ENCODE measurements around the gene SORCS2. TPM values are rescaled to one million over a fixed set of nuclear protein-coding genes. Genes with fewer than 3 reads are reported as not detected.

The SORCS2 gene
- total and polyA plus RNA-seq, 2 of the 8 experiments (the other 6 are each of a cell fraction or from before 2014, with no cell fraction given), result 0.36 to 1.8 TPM

DNA sequence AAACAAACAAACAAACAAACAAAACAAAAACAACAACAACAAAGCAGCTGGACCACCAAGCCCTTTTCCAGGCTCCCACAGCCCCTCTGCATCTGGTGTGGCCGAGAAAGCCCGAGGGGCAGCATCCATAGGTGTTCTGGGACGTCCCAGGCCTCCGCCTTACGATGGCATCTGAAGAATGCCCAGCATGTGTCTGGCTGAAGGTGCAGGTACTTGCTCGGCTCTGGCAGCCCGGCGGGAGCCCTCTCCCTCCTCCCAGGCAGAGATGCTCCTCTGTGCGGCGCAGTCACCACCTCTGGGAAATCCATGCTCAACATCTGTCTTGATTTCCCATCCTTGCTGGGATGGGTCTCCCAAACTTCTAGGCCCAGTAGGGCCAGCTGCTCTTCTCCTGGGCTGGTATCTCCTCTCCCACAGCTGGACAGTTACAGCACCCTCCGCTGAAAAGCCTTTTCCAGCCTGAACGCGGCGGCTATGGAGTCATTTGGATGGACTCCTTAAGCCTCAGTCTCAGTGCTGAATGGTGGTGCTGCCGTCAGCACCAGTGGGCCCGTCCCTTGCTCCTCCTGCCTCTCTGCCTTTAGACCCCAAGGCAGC is 238.1 kb downstream of the SORCS2 start:
- no peak overlapping the region for H3K4ac ChIP-seq (replicated peaks; ENCODE audit: insufficient read length, low read depth, low read length)
- H2AFZ ChIP-seq (ENCODE audit: low read length), result no peak overlapping the region
- H3K79me2 ChIP-seq (ENCODE audit: control insufficient read depth in 1 of 2, insufficient read depth in 2 of 2, low read length in 2 of 2), result no peaks in the 10 kb centered on the region
- H2BK120ac ChIP-seq (replicated peaks; ENCODE audit: low read depth, low read length), result no peak overlapping the region
- no peak overlapping the region for H3K27ac ChIP-seq (ENCODE audit: low read depth, low read length)
- no peak for FAIRE-seq
- TF ChIP-seq TEAD4 (IDR thresholded peaks at IDR 0.05; ENCODE audit: low read depth, low read length) (peak; percentile 95), SIX5 (IDR thresholded peaks at IDR 0.05; ENCODE audit: low read depth, low read length) (no peak)
- H3K14ac ChIP-seq (ENCODE audit: insufficient read length), result no peak overlapping the region
- 45% methylated on average over 16 of the region's 16 CpGs; no CpG with 5 or more reads in 1 of the 2 experiments for WGBS, 2 experiments (ENCODE audit: extremely low coverage in 1 of 2, insufficient coverage in 1 of 2, insufficient read length in 1 of 2, insufficient replicate concordance in 2 of 2, low coverage in 1 of 2, low lambda C conversion rate in 2 of 2, missing lambda C conversion rate in 1 of 2)
- peak; percentile 21 to 54 for DNase-seq (ENCODE audit: low read depth in 1 of 2, low spot score in 2 of 2)
- H2BK12ac ChIP-seq (ENCODE audit: low read depth, low read length), result no peak overlapping the region; the same call in 1 of the 2 replicates
- no peak overlapping the region for H3K4me2 ChIP-seq (ENCODE audit: insufficient read depth in 1 of 2, low read depth in 2 of 2, low read length in 2 of 2)
- H3K23ac ChIP-seq (ENCODE audit: insufficient read length), result no peak overlapping the region
- peak overlapping the region; percentile 71 for H3K18ac ChIP-seq (ENCODE audit: extremely low read depth, low read length)
- H3K9ac ChIP-seq (replicated peaks in 1 of 4; ENCODE audit: extremely low read depth in 1 of 4, low read depth in 3 of 4, low read length in 3 of 4), result no peak overlapping the region
- H2BK15ac ChIP-seq (ENCODE audit: low read length), result no peak overlapping the region
- peaks cover 0 to 29% (median 13%) of the 10 kb centered on the region in 4 experiments; a peak in 4 of 7 replicates for H3K4me1 ChIP-seq (replicated peaks in 1 of 4; ENCODE audit: control insufficient read depth in 3 of 4, insufficient read depth in 4 of 4, low read length in 3 of 4)
- H3K23me2 ChIP-seq (ENCODE audit: low read depth, low read length), result no peaks in the 10 kb centered on the region
- peak overlapping the region; percentile 45; the same call in 1 of the 2 replicates for H4K8ac ChIP-seq (ENCODE audit: extremely low read depth, insufficient read depth, low read length)
- H3K9me3 ChIP-seq (ENCODE audit: insufficient read depth in 2 of 2, low read depth in 1 of 2, low read length in 1 of 2), result no peaks in the 10 kb centered on the region
- ChIA-PET CTCF (ENCODE audit: partially characterized antibody) (interaction anchor here (1.6 to 2.5 kb wide), 3 partner anchors 17 to 95 kb away, joined by 7 to 8 read pairs (median 7); no protein-coding TSS in a partner anchor), POLR2A (ENCODE audit: partially characterized antibody) (no interaction called here)
- H4K91ac ChIP-seq (replicated peaks; ENCODE audit: insufficient read length, low read length), result peak overlapping the region; percentile 44
- no peaks in the 10 kb centered on the region for H3K36me3 ChIP-seq (ENCODE audit: control insufficient read depth in 2 of 4, insufficient read depth in 4 of 4, low read length in 3 of 4)
- no peak overlapping the region for H3K56ac ChIP-seq (replicated peaks; ENCODE audit: insufficient read length, low read depth, low read length)
- no peak overlapping the region for H4K5ac ChIP-seq (ENCODE audit: insufficient read length, low read depth, low read length)
- H3K4me3 ChIP-seq (ENCODE audit: extremely low read depth in 1 of 4, insufficient read depth in 2 of 4, low read depth in 3 of 4, low read length in 4 of 4), result no peak overlapping the region
- H2AK5ac ChIP-seq (ENCODE audit: low read depth, low read length), result no peak overlapping the region
- 0 out of 2 replicates have a peak overlapping the region, but pooled peaks have one; percentile 55 for H2BK20ac ChIP-seq (ENCODE audit: low read length)
- no peaks in the 10 kb centered on the region for H3K27me3 ChIP-seq (replicated peaks in 1 of 4; ENCODE audit: control insufficient read depth in 3 of 4, extremely low read depth in 1 of 4, insufficient read depth in 3 of 4, low read length in 3 of 4)
- no peaks in the 10 kb centered on the region for H3K79me1 ChIP-seq (ENCODE audit: low read depth, low read length)
- H2BK5ac ChIP-seq (ENCODE audit: low read depth, low read length), result peak overlapping the region; percentile 66; the same call in 1 of the 2 replicates
- H4K20me1 ChIP-seq (replicated peaks in 1 of 2; ENCODE audit: control insufficient read depth in 1 of 2, insufficient read depth in 2 of 2, low read length in 2 of 2), result no peaks in the 10 kb centered on the region
